ENCODE data around the gene TPGS1. TPM values are rescaled to one million over a fixed set of nuclear protein-coding genes. Genes with fewer than 3 reads are reported as not detected.

The TPGS1 gene
- total RNA-seq, 4 donors from 2014 or later = 23.4 to 73.8 (median 62.1) TPM

- peak overlapping the region; percentile 94 for H3K4me3 ChIP-seq (ENCODE audit: low read depth, poor library complexity, severe bottlenecking)
- TF ChIP-seq CTCF (IDR thresholded peaks at IDR 0.05) (no peak), POLR2A (IDR thresholded peaks at IDR 0.05) (no peak)
- WGBS, 2 donors = 1% methylated on average over 32 to 61 of the region's 114 CpGs
- intact Hi-C loops (cut with DNase I; ENCODE audit: low total_unique reads) = no loop called here
- DNase-seq (ENCODE audit: low spot score in 2 of 2) = peak; percentile 88 to 98
These were observed 18.5 kb upstream of the TPGS1 start for GRCh38 chr19:488505-489417.

- TF ChIP-seq POLR2A (IDR thresholded peaks at IDR 0.05) = no peak
- peak overlapping the region; percentile 49 for H3K4me3 ChIP-seq (ENCODE audit: low read depth, poor library complexity, severe bottlenecking)
- intact Hi-C loops (cut with DNase I; ENCODE audit: low total_unique reads) = no loop called here
- peak in 1 of 2 donors; percentile 84 for DNase-seq (ENCODE audit: low spot score in 2 of 2)
- WGBS, 2 donors = 19 to 30% methylated on average over 47 to 54 of the region's 61 CpGs
These were observed 17.7 kb upstream of the TPGS1 start for GRCh38 chr19:489418-490196.

- DNase-seq (ENCODE audit: low spot score in 2 of 2) = no peak
- no peak for TF ChIP-seq POLR2A (IDR thresholded peaks at IDR 0.05)
- no peak for TF ChIP-seq CTCF (IDR thresholded peaks at IDR 0.05)
- 81 to 89% methylated on average over 23 to 30 of the region's 32 CpGs for WGBS, 2 donors
- no peak overlapping the region for H3K4me3 ChIP-seq (ENCODE audit: low read depth, poor library complexity, severe bottlenecking)
- intact Hi-C loops (cut with DNase I; ENCODE audit: low total_unique reads) = no loop called here
These were observed 16.1 kb upstream of the TPGS1 start for GRCh38 chr19:491146-491741.

- H3K4me3 ChIP-seq (ENCODE audit: low read depth, poor library complexity, severe bottlenecking) = no peak overlapping the region
- no peak for DNase-seq (ENCODE audit: low spot score in 2 of 2)
- no peak for TF ChIP-seq CTCF (IDR thresholded peaks at IDR 0.05)
- TF ChIP-seq POLR2A (IDR thresholded peaks at IDR 0.05) = no peak
- intact Hi-C loops (cut with DNase I; ENCODE audit: low total_unique reads) = no loop called here
- 85 to 87% methylated on average over 9 to 10 of the region's 19 CpGs for WGBS, 2 donors
These were observed 15.2 kb upstream of the TPGS1 start for GRCh38 chr19:492091-492531.

- no peak for TF ChIP-seq CTCF (IDR thresholded peaks at IDR 0.05)
- TF ChIP-seq POLR2A (IDR thresholded peaks at IDR 0.05) = no peak
- intact Hi-C loops (cut with DNase I; ENCODE audit: low total_unique reads) = no loop called here
- DNase-seq (ENCODE audit: low spot score in 2 of 2) = no peak
- WGBS, 2 donors = 69 to 74% methylated on average over 23 of the region's 23 CpGs
- H3K4me3 ChIP-seq (ENCODE audit: low read depth, poor library complexity, severe bottlenecking) = no peak overlapping the region
These were observed 13.7 kb upstream of the TPGS1 start for GRCh38 chr19:493391-494170.

Measured in lower leg skin (tissue), 4 donors.